HepG2 (cell line): ENCODE results near the gene SLC13A3. TPM values are rescaled to one million over a fixed set of nuclear protein-coding genes. Genes with fewer than 3 reads are reported as not detected.
A peak's percentile ranks its signal among the peaks of the same experiment; 100 is the strongest.

Source experiments
- GMEB1 ChIP-seq: sonication (generic); formaldehyde crosslinking; IDR thresholded peaks from 2 replicates; pipeline ENCODE4 v1.5.1; 2020; ENCODE audit warnings: missing genetic modification reagents, mild to moderate bottlenecking, borderline replicate concordance
- HNF4G ChIP-seq, 2 experiments: sonication (generic) in 1 of 2; formaldehyde crosslinking in 1 of 2; IDR thresholded peaks; 2 replicates each; pipeline versions ENCODE4 v1.4.0 to v1.6.1; 2011 to 2020; ENCODE audit warnings: borderline replicate concordance in 2 of 2, low read depth in 2 of 2, mild to moderate bottlenecking in 2 of 2, low read length in 1 of 2, missing genetic modification reagents in 1 of 2, moderate library complexity in 1 of 2
- TEAD2 ChIP-seq: sonication (generic); formaldehyde crosslinking; IDR thresholded peaks from 2 replicates; pipeline ENCODE4 v1.9.0; 2021; ENCODE audit warnings: missing genetic modification reagents
- TFDP2 ChIP-seq: sonication (generic); formaldehyde crosslinking; IDR thresholded peaks from 2 replicates; pipeline ENCODE4 v1.4.0; 2020; ENCODE audit warnings: missing genetic modification reagents
- TRAFD1 ChIP-seq: sonication (generic); formaldehyde crosslinking; IDR thresholded peaks from 2 replicates; pipeline ENCODE4 v1.5.1; 2020; ENCODE audit warnings: missing genetic modification reagents, mild to moderate bottlenecking, borderline replicate concordance
- ZBTB40 ChIP-seq, 2 experiments: fragments of 450-650 bp in 1 of 2; sonication (generic) in 1 of 2; formaldehyde crosslinking in 1 of 2; IDR thresholded peaks; 2 replicates each; pipeline versions ENCODE4 v1.6.1 to v1.8.0; 2016 to 2022; ENCODE audit warnings: antibody characterized with exemption in 1 of 2, mild to moderate bottlenecking in 1 of 2, missing genetic modification reagents in 1 of 2
- ZNF232 ChIP-seq: sonication (generic); formaldehyde crosslinking; IDR thresholded peaks from 2 replicates; pipeline ENCODE4 v1.4.0; 2020; ENCODE audit warnings: missing genetic modification reagents, borderline replicate concordance
- ZNF660 ChIP-seq: sonication (generic); formaldehyde crosslinking; IDR thresholded peaks from 2 replicates; pipeline ENCODE4 v1.5.1; 2020; ENCODE audit warnings: mild to moderate bottlenecking, low read depth, missing genetic modification reagents, borderline replicate concordance
- ZNF749 ChIP-seq: sonication (generic); formaldehyde crosslinking; IDR thresholded peaks from 2 replicates; pipeline ENCODE4 v1.8.0; 2022; ENCODE audit warnings: mild to moderate bottlenecking, missing genetic modification reagents, moderate library complexity, borderline replicate concordance
- ZNF773 ChIP-seq: sonication (generic); formaldehyde crosslinking; IDR thresholded peaks from 2 replicates; pipeline ENCODE4 v1.4.0; 2020; ENCODE audit warnings: missing genetic modification reagents, borderline replicate concordance
- ZNF777 ChIP-seq: sonication (generic); formaldehyde crosslinking; IDR thresholded peaks from 2 replicates; pipeline ENCODE4 v1.4.0; 2020; ENCODE audit warnings: missing genetic modification reagents
- polyA plus RNA-seq, 8 experiments: library from polyadenylated mRNA; depleted of rRNA in 3 of 8; stranded (reverse) in 7 of 8; unstranded in 1 of 8; fragments of >200 nt; fragmentation: Illumina TruSeq in 4 of 8; extraction: Trizol in 4 of 8; gene quantifications; 2 replicates each; pipeline versions ENCODE4 v1.2.1 to v1.2.3, GENCODE V29; 2011 to 2016; ENCODE audit warnings: low read depth in 4 of 8, missing spikeins in 1 of 8, mixed read lengths in 1 of 8; ENCODE audit not compliant: insufficient read depth in 1 of 8
- total RNA-seq, 5 experiments: library from RNA; depleted of rRNA; stranded (reverse); fragments of >200 nt; fragmentation: Illumina TruSeq; extraction: Trizol; gene quantifications; 2 replicates each; pipeline ENCODE4 v1.2.3, GENCODE V29; 2016; ENCODE audit warnings: low read depth in 1 of 5

The SLC13A3 gene
- total and polyA plus RNA-seq, 2 of the 13 experiments (the other 11 are each of a cell fraction or from before 2014, with no cell fraction given): 66.5 to 76.0 TPM

- no peak for TF ChIP-seq ZBTB40 (IDR thresholded peaks at IDR 0.05)
- peak; percentile 61; the same call in 1 of the 2 replicates for TF ChIP-seq ZBTB40 (CRISPR knock-in tag; IDR thresholded peaks at IDR 0.05)
- no peak for TF ChIP-seq ZNF660
- no peak for TF ChIP-seq ZNF773
- peak; percentile 72; the same call in 1 of the 2 replicates for TF ChIP-seq ZNF232 (CRISPR knock-in tag)
- no peak for TF ChIP-seq TEAD2 (CRISPR knock-in tag)
- TF ChIP-seq HNF4G (IDR thresholded peaks at IDR 0.05; ENCODE audit: borderline replicate concordance, low read depth, low read length): peak; percentile 48; the same call in 1 of the 2 replicates
- 0 out of 2 replicates have a peak, but pooled peaks have one; percentile 25 for TF ChIP-seq HNF4G (CRISPR knock-in tag; IDR thresholded peaks at IDR 0.05; ENCODE audit: borderline replicate concordance, low read depth)
- 0 out of 2 replicates have a peak, but pooled peaks have one; percentile 12 for TF ChIP-seq TFDP2 (CRISPR knock-in tag)
- TF ChIP-seq TRAFD1 (CRISPR knock-in tag): no peak; the same call in 1 of the 2 replicates
- TF ChIP-seq GMEB1 (CRISPR knock-in tag): peak; percentile 37
- no peak for TF ChIP-seq ZNF749 (CRISPR knock-in tag)
- TF ChIP-seq ZNF777: no peak
Measured at GRCh38 chr20:46638134-46638897, 12.9 kb downstream of the SLC13A3 start (continued).
